GM19328 (cell line): ENCODE measurements around the gene ANAPC2.

Experiments
- ATAC-seq: cut with Tn5 transposase; IDR thresholded peaks from one replicate; pipeline ENCODE4 v1.9.1; 2021; ENCODE audit warnings: mild to moderate bottlenecking, moderate library complexity; ENCODE audit not compliant: unreplicated experiment

ANAPC2 gene

GRCh38 chr9:137164370-137165249 is 23.8 kb downstream of the ANAPC2 start:
- ATAC-seq, result no peak

GRCh38 chr9:137163805-137164204 is 24.6 kb downstream of the ANAPC2 start:
- no peak for ATAC-seq

- ATAC-seq, result no peak
These were observed 25.0 kb downstream of the ANAPC2 start for GRCh38 chr9:137163365-137163715.

- no peak for ATAC-seq
These were observed 25.6 kb downstream of the ANAPC2 start for GRCh38 chr9:137162505-137163364.

GRCh38 chr9:137161558-137162486 is 26.5 kb downstream of the ANAPC2 start:
- ATAC-seq, result no peak

- no peak for ATAC-seq
These were observed 27.4 kb downstream of the ANAPC2 start for GRCh38 chr9:137160716-137161557.

GRCh38 chr9:137160054-137160425 is 28.3 kb downstream of the ANAPC2 start:
- ATAC-seq, result no peak

GRCh38 chr9:137159105-137160053 is 29.0 kb downstream of the ANAPC2 start:
- no peak for ATAC-seq

GRCh38 chr9:137158625-137159024 is 29.7 kb downstream of the ANAPC2 start:
- ATAC-seq, result no peak

- no peak for ATAC-seq
These were observed 30.5 kb downstream of the ANAPC2 start for GRCh38 chr9:137157618-137158415.

- no peak for ATAC-seq
These were observed 31.6 kb downstream of the ANAPC2 start for GRCh38 chr9:137156567-137157375.

- ATAC-seq, result no peak
These were observed 35.4 kb downstream of the ANAPC2 start for GRCh38 chr9:137152844-137153405.

- ATAC-seq, result no peak
These were observed 37.5 kb downstream of the ANAPC2 start for GRCh38 chr9:137150617-137151457.

- no peak for ATAC-seq
These were observed 38.3 kb downstream of the ANAPC2 start for GRCh38 chr9:137149942-137150616.

- ATAC-seq, result no peak
These were observed 39.0 kb downstream of the ANAPC2 start for GRCh38 chr9:137149363-137149762.
